ENCODE results near the gene AK1. TPM values are rescaled to one million over a fixed set of nuclear protein-coding genes. Genes with fewer than 3 reads are reported as not detected.

AK1 gene
- total and polyA plus RNA-seq, 9 of the 15 experiments (the other 6 are each of a cell fraction or from before 2014, with no cell fraction given): 10.1 to 71.8 (median 39.0) TPM

DNA sequence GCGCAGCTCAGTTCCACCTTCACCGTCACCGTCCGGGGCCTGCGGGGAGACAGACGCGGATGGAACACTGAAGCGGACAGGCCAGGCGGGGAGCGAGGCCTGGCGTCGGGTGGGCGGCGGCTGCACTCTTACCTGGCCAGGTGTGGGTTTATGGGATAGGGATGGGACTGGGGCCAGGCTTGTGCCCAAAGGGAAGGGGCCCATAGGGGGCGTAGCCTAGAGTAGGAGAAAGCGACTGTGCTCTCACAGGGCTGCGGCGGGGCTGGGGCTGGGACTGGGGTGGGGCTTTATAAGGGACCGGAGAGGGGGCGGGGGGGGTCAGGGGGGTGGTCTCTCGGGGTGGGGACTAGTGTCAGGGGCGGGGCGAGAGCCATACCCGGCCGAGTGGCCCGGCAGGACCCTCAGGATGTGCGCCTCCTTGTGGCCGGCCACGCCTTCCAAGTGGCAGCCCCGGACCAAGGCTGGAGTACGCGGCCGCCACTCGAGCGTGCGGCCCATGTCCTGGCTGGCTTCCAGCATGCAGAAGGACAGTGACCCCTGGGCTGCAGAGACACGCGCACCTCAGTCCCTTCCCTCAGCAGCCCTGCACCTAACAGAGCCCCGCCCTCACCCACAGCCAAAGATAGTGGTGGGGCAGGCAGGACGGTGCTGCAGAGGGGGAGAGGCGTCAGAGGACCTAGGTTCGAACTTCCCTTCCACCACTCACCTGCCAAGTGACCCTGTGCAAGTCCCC is 52.0 kb downstream of the AK1 start:
- H2AFZ ChIP-seq (ENCODE audit: low read depth, low read length): peak overlapping the region; percentile 92
- FAIRE-seq (peak; percentile 80), ATAC-seq (peak; percentile 79), DNase-seq (ENCODE audit: extremely low read depth in 1 of 4, low spot score in 3 of 4) (peak; percentile 81 to 89 (median 86))
- intact Hi-C loops (cut with micrococcal nuclease) (no loop called here), in situ Hi-C loops (cut with MboI) (no loop called here)
- no peaks in the 10 kb centered on the region for H4K20me1 ChIP-seq (replicated peaks; ENCODE audit: control insufficient read depth, insufficient read depth, low read length)
- ChIA-PET POLR2A (interaction anchor here (0.9 to 1.4 kb wide), 5 partner anchors 8 to 318 kb away, joined by 3 to 4 read pairs (median 3); no protein-coding TSS in a partner anchor), CTCF (ENCODE audit: low intra/inter-chr PET ratio) (no interaction called here)
- peak overlapping the region; percentile 74 for H3K4me2 ChIP-seq (ENCODE audit: insufficient read depth, low read length)
- WGBS (ENCODE audit: insufficient coverage, low coverage, missing lambda C conversion rate): 37% methylated on average over 15 of the region's 42 CpGs
- H3K27me3 ChIP-seq (ENCODE audit: control insufficient read depth in 2 of 2, insufficient read depth in 2 of 2, low read length in 2 of 2): no peaks in the 10 kb centered on the region
- no TSS peak for BruUV-seq (replicated peaks)
- no peaks in the 10 kb centered on the region for H3K9me1 ChIP-seq (ENCODE audit: control insufficient read depth, insufficient read depth, low read length)
- H3K9ac ChIP-seq (ENCODE audit: insufficient read depth in 1 of 2, low read depth in 2 of 2, low read length in 2 of 2): peak overlapping the region; percentile 21 to 91
- H3K9me3 ChIP-seq (replicated peaks; ENCODE audit: control insufficient read depth, insufficient read depth, low read depth, low read length): no peaks in the 10 kb centered on the region
- H3K36me3 ChIP-seq (ENCODE audit: control insufficient read depth, insufficient read depth, low read length): no peaks in the 10 kb centered on the region
- no peaks in the 10 kb centered on the region for H3K79me2 ChIP-seq (ENCODE audit: control insufficient read depth, insufficient read depth, low read length)
- H3K4me1 ChIP-seq (replicated peaks in 1 of 2; ENCODE audit: control insufficient read depth in 2 of 2, insufficient read depth in 2 of 2, low read length in 2 of 2): peaks cover 29 to 40% of the 10 kb centered on the region in 2 experiments
- H3K4me3 ChIP-seq: 0 out of 2 replicates have a peak overlapping the region, but pooled peaks have one; percentile 24
- no peak overlapping the region; the same call in 1 of the 3 replicates for H3K27ac ChIP-seq (ENCODE audit: extremely low read depth, low read depth, low read length)
- TF ChIP-seq SPI1 (IDR thresholded peaks at IDR 0.05; ENCODE audit: borderline replicate concordance, low read depth, low read length) (no peak), HNRNPK (IDR thresholded peaks at IDR 0.05; ENCODE audit: low read depth, low read length, poor library complexity, severe bottlenecking) (no peak), TFAP4 (CRISPR knock-in tag; IDR thresholded peaks at IDR 0.05; ENCODE audit: borderline replicate concordance) (0 out of 2 replicates have a peak, but pooled peaks have one; percentile 11), ZNF217 (CRISPR knock-in tag; IDR thresholded peaks at IDR 0.05) (no peak), CCNT2 (IDR thresholded peaks at IDR 0.05; ENCODE audit: borderline replicate concordance, extremely low read depth, insufficient read length, low read depth, low read length) (peak; percentile 68)
- TF ChIP-seq, protein P1, sequence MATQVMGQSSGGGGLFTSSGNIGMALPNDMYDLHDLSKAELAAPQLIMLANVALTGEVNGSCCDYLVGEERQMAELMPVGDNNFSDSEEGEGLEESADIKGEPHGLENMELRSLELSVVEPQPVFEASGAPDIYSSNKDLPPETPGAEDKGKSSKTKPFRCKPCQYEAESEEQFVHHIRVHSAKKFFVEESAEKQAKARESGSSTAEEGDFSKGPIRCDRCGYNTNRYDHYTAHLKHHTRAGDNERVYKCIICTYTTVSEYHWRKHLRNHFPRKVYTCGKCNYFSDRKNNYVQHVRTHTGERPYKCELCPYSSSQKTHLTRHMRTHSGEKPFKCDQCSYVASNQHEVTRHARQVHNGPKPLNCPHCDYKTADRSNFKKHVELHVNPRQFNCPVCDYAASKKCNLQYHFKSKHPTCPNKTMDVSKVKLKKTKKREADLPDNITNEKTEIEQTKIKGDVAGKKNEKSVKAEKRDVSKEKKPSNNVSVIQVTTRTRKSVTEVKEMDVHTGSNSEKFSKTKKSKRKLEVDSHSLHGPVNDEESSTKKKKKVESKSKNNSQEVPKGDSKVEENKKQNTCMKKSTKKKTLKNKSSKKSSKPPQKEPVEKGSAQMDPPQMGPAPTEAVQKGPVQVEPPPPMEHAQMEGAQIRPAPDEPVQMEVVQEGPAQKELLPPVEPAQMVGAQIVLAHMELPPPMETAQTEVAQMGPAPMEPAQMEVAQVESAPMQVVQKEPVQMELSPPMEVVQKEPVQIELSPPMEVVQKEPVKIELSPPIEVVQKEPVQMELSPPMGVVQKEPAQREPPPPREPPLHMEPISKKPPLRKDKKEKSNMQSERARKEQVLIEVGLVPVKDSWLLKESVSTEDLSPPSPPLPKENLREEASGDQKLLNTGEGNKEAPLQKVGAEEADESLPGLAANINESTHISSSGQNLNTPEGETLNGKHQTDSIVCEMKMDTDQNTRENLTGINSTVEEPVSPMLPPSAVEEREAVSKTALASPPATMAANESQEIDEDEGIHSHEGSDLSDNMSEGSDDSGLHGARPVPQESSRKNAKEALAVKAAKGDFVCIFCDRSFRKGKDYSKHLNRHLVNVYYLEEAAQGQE (IDR thresholded peaks at IDR 0.05; ENCODE audit: borderline replicate concordance): peak; percentile 45; the same call in 1 of the 2 replicates
- TF ChIP-seq, protein P1 (CRISPR knock-in tag; IDR thresholded peaks at IDR 0.05; ENCODE audit: low read depth): no peak
- TF ChIP-seq, protein P2, sequence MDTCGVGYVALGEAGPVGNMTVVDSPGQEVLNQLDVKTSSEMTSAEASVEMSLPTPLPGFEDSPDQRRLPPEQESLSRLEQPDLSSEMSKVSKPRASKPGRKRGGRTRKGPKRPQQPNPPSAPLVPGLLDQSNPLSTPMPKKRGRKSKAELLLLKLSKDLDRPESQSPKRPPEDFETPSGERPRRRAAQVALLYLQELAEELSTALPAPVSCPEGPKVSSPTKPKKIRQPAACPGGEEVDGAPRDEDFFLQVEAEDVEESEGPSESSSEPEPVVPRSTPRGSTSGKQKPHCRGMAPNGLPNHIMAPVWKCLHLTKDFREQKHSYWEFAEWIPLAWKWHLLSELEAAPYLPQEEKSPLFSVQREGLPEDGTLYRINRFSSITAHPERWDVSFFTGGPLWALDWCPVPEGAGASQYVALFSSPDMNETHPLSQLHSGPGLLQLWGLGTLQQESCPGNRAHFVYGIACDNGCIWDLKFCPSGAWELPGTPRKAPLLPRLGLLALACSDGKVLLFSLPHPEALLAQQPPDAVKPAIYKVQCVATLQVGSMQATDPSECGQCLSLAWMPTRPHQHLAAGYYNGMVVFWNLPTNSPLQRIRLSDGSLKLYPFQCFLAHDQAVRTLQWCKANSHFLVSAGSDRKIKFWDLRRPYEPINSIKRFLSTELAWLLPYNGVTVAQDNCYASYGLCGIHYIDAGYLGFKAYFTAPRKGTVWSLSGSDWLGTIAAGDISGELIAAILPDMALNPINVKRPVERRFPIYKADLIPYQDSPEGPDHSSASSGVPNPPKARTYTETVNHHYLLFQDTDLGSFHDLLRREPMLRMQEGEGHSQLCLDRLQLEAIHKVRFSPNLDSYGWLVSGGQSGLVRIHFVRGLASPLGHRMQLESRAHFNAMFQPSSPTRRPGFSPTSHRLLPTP (IDR thresholded peaks at IDR 0.05; ENCODE audit: borderline replicate concordance, extremely low read depth, insufficient read length): peak; percentile 28
